HG03432 (cell line): ENCODE measurements around the gene PIGL.
"Not testable (repeated sequence)": the region's sequence is repeated elsewhere in the genome, so short reads cannot be mapped to it uniquely, and the experiment has no call there.

Experiments used
- ATAC-seq: cut with Tn5 transposase; IDR thresholded peaks from one replicate; pipeline ENCODE4 v1.9.1; 2021; ENCODE audit warnings: mild to moderate bottlenecking, moderate library complexity; ENCODE audit not compliant: unreplicated experiment

The PIGL gene

DNA sequence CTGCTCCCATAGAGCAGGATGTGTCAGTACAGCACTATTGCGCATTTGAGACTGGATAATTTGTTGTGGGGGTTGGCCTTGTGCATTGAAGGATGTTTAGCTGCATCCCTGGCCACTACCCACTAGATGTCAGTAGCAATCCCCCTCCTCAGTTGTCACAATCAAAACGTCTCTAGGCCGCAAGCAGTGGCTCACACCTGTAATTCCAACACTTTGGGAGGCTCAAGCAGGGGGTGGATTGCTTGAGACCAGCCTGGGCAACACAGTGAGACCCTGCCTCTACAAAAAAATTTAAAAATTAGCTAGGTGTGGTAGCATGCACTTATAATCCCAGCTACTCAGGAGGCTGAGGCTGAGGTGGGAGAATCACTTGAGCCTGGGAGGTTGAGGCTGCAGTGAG is 87.8 kb downstream of the PIGL start:
- ATAC-seq = no peak

DNA sequence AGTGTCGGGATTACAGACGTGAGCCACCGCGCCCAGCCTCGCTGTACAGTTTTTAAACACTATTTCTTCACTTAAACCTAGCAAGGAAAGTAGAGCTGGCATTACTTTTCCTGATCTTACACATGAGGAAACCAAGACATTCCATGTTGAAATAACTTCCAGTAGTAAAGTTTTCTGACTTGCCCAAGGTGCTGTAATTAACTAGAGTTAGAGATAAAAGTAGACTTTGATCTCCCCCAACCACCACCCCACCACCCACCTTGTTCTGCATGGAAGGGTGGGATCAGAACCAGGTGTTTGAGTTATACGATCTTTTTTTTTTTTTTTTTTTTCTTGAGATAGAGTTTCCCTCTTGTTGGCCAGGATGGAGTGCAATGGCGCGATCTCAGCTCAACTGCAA is 89.2 kb downstream of the PIGL start:
- ATAC-seq = no peak

DNA sequence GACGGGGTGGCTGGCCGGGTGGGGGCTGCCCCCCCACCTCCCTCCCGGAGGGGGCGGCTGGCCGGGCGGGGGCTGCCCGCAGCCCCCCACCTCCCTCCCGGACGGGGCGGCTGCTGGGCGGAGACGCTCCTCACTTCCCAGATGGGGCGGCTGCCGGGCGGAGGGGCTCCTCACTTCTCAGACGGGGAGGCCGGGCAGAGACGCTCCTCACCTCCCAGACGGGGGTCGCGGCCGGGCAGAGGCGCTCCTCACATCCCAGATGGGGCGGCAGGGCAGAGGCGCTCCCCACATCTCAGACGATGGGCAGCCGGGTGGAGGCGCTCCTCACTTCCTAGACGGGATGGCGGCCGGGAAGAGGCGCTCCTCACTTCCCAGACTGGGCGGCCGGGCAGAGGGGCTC is 95.1 kb downstream of the PIGL start:
- not testable (repeated sequence) for ATAC-seq

DNA sequence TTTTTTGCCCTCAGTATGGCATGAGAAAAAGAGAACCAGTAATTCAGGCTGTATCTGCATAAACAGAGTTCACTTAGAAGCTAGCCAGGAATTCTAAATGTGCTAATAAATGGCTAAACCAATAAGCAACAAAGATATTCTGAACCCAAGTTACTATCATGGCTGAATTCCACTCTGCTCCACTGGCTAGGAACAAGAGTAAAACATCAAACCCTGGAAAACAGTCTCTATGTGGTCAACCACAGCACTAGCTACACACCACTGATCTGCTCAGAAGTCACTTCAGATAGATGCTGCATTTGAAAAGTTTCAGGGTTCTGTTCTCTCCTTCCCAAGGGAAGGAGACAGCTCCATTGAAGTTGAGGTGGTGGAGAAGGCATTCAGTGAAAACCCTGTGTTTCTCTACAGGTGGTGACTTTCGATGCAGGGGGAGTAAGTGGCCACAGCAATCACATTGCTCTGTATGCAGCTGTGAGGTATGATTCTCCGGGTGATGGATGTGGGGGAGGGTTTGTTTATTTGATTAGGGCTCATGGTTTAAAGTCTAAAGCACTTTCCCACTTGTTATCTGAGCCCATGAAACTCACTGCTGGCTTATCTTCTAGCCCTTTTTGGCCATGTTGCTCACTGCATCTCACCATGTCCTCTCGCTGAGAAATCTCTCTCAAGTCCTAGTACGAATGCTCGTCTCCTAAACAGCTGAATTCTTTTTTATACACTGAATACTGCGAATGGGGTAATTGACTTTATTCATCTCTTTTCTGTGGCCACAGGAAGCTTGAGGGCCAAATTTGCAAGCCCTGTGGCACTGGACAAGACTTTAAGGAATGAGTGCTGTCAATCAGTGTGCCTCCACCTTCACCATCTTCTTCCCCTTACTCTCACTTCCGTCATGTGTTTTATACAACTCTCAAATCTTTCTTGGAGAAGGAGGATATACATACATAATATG is 96.4 kb downstream of the PIGL start:
- no peak for ATAC-seq

DNA sequence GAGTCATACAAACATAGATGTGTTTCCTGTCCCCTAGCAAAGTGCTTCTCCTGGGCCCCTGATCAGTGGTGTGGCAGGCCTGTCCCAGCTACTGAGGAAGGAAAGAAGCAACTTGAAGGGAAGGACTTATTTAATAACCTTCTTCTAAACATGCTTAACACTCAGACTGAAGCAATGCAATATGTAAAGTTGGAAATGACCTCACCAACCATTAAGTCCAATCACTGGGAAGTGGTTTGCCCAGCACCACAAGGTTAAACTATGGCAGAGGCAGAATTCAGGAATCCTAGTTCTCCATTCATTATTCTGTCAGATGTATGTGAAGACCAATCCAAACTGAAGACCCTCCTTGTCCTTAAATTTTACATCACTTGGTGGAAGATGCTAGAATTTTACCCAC is 97.2 kb downstream of the PIGL start:
- ATAC-seq = no peak

DNA sequence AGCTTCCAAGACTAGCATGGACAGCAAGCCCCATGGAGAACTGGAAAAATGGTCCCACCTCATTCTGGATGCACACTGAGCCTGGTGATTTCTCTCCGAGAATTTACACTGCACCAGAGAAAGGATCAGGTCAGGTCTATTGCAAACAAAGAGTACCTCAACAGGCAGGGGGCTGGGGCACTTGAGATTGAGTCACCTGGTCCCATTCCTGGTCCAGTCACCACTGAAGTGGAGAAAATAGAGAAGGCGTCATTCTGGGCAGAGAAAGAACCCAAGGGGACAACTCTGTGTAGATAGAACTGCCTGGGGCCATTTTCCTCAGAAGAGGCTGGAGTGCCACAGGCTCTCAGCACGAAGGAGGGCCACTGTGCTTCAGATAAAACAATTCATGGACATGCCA is 97.8 kb downstream of the PIGL start:
- no peak for ATAC-seq

DNA sequence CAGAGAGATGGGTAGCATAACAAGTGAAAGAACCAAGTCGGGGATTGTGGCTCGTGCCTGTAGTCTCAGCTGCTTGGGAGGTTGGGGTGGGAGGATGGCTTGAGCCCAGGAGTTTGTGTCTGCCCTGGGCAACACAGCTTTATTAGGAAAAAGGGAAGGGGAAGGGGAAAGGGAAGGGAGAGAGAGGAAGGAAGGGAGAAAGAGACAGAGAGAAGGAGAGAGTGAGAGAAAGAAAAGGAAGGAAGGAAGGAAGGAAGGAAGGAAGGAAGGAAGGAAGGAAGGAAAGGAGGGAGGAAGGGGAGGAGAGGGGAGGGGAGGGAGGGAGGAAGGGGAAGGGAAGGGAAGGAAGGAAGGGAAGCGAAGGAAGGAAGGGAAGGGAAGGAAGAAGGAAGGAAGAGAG is 103.0 kb downstream of the PIGL start:
- ATAC-seq = no peak

DNA sequence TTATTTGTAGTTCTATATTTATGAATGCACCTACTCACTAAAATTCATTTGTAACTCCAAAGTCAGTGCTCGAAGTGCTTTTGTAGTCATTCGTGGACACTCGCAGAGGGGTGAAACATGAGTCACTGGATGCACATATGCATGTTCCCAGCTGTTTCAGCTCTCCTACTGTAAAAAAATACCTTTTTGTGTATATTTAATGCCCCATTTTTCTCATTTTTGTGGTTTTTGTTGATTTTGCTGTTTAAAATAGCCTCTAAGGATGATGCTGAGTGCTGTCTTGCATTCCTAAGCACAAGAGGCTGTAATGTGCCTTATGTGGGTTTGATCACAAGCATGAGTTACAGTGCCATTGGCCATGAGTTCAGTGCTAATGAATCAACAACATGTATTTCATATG is 105.6 kb downstream of the PIGL start:
- no peak for ATAC-seq

DNA sequence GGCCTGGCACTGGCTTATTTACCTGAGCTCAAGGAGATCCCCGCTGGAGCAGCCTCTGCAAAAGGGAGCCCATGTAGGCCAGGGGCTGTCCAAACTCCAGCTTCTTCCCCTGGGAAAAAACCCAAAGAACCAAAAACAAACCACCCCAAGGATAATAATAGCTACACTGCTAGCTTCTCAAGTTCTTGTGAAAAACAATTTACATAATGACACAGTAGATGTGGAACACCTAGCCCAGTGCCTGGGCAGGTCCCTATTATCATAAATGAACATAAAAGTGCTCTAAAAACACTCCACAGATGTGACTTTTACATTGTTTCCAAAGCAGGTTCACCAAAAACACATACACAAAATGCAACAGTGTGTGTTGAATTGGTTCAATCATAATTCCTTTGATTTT is 109.0 kb downstream of the PIGL start:
- no peak for ATAC-seq

DNA sequence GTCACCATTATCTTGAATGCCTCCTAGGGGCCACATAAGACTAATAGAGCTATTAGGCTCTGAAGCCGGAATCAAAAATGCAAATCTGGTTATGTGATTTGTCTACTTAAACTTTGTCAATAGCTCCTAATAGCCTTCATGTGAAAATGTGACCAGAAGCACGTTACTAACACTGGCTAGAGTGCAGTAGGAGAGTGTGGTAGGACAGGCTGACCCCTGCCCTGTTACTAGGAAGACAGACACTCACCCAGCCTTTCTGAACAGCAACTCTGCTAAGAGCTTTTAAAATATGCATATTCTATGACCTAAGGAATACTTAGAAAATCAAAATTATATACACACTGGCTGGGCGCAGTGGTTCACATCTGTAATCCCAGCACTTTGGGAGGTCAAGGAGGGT is 110.0 kb downstream of the PIGL start:
- no peak for ATAC-seq

DNA sequence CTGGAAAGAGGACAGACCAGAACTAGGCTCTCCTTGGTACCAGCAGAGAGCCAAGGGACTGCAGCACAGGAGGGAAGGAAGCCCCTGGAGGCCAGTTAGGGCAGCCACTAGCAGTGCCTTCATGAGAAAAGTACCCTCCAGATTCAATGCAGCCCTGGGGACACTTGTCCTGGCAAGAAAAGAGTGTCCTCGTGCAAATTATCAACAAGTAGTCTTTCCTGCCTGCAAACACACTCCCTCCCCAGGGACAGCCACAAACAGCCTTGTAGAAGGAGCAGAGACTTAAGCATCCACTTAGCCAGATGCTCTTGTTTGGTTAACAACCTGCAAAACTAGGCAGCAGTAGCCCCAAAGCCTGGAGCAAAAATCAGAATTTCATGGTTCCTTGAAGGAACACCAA is 112.0 kb downstream of the PIGL start:
- no peak for ATAC-seq

DNA sequence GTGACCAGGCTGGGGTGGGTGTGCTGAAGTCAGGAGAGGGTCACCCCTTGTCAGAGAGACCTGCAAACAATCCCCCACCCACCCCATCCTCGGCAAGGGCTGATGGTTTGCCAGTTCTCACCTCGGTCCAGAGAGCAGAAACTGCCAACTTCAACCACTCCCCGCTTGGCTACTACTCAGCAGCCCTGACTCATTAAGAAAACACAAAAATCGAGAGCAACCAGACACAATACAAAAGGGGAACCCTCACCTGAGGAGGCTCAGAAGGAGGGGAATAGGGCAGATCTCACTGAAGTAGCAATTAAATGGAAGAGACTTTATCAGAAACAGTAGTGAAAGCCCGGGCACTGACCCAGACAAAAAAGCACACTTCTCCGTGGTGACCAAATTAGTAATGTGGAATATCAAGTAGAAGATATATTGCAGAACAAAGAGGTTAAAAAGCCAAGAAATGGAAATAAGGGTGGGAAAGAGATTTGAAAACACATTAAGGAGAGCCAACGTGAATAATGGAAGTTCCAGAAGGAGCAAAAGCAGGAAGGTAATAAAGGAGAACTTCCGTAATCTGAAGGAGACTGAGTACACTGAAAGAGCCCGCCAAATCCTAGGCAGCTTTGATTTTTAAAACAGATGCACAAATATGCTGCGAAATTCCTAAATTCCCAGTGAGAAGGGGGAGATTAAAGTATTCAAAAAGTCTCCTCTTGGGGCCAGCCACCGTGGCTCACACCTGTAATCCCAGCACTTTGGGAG is 112.7 kb downstream of the PIGL start:
- peak; percentile 67 for ATAC-seq

DNA sequence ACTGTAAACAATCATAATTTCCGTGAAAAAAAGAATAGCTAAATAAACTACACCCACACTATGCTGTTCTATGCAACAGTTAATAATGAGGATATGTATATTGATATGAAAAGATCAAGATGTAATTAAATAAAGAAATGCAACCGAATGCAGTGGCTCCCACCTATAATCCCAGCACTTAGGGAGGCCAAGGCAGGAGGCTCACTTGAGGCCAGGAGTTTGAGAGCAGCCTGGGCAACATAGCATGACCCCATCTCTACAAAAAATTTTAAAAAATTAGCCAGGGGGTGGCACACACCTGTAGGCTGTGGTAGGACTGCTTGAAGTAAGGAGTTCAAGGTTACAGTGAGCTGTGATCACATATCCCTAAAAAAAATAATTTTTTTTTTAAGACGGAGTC is 121.4 kb downstream of the PIGL start:
- no peak for ATAC-seq

DNA sequence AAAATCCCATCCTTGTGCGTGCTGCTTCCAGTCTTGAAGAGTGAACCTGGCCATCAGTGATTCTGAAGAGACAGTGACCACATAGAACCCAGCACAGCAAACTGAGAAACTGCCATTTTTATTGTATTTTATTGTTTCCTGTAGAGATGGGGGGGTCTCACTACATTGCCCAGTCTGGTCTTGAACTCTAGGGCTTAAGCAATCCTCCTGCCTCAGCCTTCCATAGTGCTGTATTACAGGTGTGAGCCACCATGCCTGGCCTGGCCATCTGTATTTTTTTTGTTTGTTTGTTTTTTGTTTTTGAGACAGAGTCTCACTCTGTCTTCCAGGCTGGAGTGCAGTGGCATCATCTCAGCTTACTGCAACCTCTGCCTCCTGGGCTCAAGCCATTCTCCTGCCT is 122.4 kb downstream of the PIGL start:
- no peak for ATAC-seq

DNA sequence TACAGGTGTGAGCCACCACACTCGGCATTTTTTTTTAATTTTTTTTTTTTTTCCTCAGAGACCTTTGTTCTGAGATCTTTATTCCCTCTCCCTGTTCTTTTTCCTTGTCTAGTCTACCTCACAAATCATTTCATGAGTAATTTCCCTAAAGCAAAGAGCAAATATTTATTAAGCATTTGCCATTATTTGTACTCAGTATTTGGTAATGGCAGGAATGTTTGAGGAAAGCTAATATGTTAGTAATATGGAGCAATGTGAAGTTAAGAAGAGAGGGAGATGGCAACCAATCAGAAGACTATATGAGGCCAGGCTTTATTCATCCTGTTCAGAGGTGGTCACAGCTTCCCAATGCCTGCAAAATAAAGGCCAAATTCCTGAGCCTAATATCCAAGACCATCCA is 122.9 kb downstream of the PIGL start:
- ATAC-seq = no peak

DNA sequence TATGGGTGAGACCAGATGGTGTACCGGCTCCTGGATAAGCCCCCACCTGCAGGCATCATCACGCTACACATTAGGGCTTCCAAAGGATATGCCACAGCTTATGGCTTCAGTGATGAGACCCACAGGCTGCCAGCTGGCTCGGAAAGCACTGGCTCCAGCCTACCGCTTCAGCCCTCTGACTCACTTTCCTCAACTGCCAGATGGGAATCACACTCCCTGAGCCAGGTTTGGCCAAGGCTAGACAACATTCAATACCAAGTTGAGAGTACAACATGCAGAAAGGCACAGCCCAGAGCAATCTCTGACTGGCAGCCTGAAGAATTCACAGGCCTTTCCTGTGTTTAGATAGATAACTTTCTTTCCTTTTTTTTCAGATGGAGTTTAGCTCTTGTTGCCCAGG is 126.0 kb downstream of the PIGL start:
- ATAC-seq = no peak

DNA sequence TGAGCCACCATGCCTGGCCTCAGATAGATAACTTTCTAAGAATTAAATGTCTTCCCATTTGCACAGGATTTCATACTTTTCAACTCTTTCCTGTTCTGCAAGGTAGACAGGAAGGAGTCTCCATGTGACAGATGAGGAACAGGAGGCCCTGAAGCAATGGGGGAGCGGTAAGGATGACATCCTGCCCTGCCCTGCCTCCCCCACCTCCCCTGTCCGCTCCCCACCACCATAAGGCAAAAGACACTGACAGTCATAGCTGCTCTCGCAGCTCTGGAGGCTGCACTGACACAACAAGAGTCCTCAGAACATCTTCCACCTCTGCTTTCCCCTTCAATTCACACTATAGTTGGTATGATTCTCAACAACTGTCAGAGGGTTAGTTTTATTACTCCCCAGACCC is 126.6 kb downstream of the PIGL start:
- no peak for ATAC-seq

DNA sequence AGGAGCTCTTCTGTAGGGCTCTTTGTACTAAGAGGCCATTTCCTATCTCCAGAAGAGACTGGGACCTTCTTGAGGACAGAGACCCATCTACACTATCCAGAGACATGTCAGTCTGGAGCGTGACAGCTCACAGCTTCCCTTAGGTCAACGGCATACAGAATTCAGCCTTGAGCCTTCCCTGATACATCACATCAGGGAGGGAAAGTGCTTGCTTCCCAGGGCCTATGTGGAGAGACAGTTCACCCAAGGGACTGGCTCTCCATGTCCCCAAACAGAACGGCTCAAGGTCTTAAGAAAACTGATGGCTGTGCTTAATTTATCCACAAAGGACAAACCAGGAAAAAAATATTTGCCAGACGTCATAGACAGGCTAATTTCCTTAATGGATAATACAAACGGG is 128.6 kb downstream of the PIGL start:
- no peak for ATAC-seq

DNA sequence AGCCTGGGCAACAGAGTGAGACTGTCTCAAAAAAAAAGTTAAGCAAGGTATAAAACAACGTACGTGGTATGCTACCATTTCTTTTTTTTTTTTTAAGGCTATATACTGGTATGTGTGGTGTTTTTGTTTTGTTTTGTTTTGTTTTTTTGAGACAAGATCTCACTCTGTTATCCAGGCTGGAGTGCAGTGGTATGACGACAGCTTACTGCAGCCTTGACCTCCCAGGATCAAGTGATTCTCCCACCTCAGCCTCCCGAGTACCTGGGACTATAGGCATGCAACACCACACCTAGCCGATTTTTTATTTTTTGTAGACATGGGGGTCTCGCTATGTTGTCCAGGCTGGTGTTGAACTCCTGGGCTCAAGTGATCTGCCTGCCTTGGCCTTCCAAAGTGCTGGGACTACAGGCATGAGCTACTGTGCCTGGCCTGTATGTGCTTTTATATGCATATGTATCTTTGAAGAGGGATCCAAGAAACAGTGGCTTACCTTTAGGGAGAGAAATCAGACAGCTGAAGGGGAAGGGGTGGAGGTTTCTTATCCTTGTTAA is 129.8 kb downstream of the PIGL start:
- ATAC-seq = no peak

DNA sequence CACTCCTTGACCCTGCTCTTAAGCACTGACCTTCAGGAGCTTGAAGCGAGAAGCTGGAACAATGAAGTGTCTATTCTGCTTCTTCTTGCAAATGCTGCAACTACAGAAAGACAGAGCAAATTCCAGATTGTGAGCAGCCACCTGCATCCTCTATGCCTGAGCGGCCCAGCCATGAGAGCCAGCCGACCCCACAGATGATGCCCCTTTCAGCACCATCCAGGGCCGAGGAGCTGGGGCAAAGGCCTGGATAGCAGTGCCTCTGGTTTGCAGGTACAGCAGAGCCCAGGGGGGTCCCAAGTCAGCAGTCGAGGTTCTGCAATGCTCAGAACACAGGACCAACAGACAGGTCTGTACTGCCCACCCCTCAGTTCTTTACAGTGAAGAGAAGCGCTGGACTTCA is 131.6 kb downstream of the PIGL start:
- ATAC-seq = no peak

DNA sequence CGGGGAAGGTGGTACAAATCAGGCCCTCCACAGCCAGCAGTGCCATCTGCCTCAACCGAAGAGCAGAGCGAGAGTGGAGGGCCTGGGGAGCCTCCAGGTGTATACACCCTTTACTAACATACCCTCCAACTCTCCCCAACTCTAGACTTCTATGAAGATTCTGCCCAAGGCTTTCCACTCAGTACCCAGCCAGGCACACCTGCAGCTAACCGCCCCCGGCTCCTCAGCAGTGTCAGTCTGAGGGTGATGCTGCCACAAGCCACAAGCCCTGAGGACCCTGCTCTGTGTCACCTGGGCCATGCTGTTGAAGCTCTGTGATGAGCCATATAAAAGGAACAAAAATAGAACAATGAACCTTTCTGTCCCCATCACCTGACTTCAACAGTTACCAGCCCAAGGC is 132.4 kb downstream of the PIGL start:
- ATAC-seq = no peak

DNA sequence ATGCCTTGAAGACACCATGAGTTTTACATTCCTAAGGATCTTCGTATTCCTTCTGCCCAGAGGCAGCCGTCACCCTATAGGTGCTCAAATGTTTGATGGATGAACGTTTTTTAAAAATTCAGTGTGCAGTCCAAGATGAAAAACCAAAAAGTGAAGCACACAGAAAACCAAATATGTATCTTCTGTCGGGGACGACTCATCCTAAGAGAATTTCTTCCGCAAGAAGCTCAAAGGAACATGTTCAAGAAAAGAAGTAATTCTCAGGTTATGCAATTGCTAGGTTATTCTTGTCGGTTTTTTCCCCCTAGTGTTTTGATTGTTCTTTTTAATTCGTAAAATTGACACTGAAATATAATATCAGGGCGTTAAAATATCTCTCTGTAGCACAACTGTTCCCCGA is 134.8 kb downstream of the PIGL start:
- ATAC-seq = no peak
